Activated CD8-positive, alpha-beta T cell treated with anti-CD3 and anti-CD28 coated beads for 36 hours (primary cell): ENCODE data around the gene CBY1. TPM values are rescaled to one million over a fixed set of nuclear protein-coding genes. Genes with fewer than 3 reads are reported as not detected.

Experiments used
- ATAC-seq: fragments of 200-7000 bp; cut with Tn5 transposase; one replicate; pipeline ENCODE4 v1.10.0; 2021; ENCODE audit warnings: mild to moderate bottlenecking, moderate library complexity
- CTCF ChIA-PET: fragments of 350-600 bp; sonication (Branson Sonifier 250); formaldehyde crosslinking; loops from one replicate; lab custom pipeline; 2021; ENCODE audit warnings: antibody characterized with exemption; lab: Charles Lee
- POLR2A ChIA-PET: fragments of 350-600 bp; sonication (Branson Sonifier 250); formaldehyde crosslinking; loops from one replicate; lab custom pipeline; 2021; ENCODE audit warnings: antibody characterized with exemption; lab: Charles Lee
- DNase-seq: peaks from one replicate; pipeline ENCODE4 v3.0.0-alpha.2; 2020
- H3K27ac Mint-ChIP-seq: one replicate; pipeline ENCODE4 v1.8.0; 2021; ENCODE audit warnings: mild to moderate bottlenecking, mixed read lengths
- H3K27me3 Mint-ChIP-seq: one replicate; pipeline ENCODE4 v1.8.0; 2021; ENCODE audit warnings: mixed read lengths
- H3K36me3 Mint-ChIP-seq: one replicate; pipeline ENCODE4 v1.8.0; 2021; ENCODE audit warnings: low read depth, mixed read lengths
- H3K4me1 Mint-ChIP-seq: one replicate; pipeline ENCODE4 v1.8.0; 2021; ENCODE audit warnings: low read depth, mixed read lengths
- H3K4me3 Mint-ChIP-seq: one replicate; pipeline ENCODE4 v1.8.0; 2021; ENCODE audit warnings: mild to moderate bottlenecking, moderate library complexity, mixed read lengths
- H3K9me3 Mint-ChIP-seq: one replicate; pipeline ENCODE4 v1.8.0; 2021; ENCODE audit warnings: mixed read lengths
- intact Hi-C: fragments of 100-400 bp; cut with micrococcal nuclease; formaldehyde crosslinking; loops from one replicate; pipeline ENCODE4 v1.10.0; 2022
- total RNA-seq, 2 experiments: library from RNA; stranded (reverse); gene quantifications; one replicate each; pipeline ENCODE4 v1.2.3, GENCODE V29; 2021
- TF ChIP-seq, protein P1 (sequence below): fragments of 200-600 bp; IDR thresholded peaks from one replicate; pipeline ENCODE4 v1.8.0; 2022; ENCODE audit warnings: antibody characterized with exemption, mild to moderate bottlenecking

Gene CBY1
- total RNA-seq, 2 experiments from 2014 or later: 15.6 to 15.7 TPM

DNA sequence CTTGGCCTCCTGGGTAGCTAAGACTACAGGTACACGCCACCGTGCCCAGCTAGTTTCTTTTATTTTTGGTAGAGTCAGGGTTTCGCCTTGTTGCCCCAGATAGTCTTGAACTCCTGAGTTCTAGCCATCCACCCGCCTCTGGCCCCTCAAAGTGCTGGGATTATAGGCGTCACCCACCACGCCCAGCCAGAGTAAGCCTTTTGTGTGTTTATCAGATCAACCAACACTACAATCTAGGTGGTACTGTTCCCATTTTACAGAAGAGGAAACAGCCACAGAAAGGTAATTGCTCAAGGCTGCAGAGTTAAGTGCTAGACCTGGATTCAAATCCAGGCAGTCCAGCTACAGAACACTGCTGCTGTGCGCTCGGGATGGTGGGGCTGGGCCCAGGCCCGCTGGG lies 28.5 kb downstream of the CBY1 start:
- intact Hi-C loops: no loop called here
- TF ChIP-seq, protein P1, sequence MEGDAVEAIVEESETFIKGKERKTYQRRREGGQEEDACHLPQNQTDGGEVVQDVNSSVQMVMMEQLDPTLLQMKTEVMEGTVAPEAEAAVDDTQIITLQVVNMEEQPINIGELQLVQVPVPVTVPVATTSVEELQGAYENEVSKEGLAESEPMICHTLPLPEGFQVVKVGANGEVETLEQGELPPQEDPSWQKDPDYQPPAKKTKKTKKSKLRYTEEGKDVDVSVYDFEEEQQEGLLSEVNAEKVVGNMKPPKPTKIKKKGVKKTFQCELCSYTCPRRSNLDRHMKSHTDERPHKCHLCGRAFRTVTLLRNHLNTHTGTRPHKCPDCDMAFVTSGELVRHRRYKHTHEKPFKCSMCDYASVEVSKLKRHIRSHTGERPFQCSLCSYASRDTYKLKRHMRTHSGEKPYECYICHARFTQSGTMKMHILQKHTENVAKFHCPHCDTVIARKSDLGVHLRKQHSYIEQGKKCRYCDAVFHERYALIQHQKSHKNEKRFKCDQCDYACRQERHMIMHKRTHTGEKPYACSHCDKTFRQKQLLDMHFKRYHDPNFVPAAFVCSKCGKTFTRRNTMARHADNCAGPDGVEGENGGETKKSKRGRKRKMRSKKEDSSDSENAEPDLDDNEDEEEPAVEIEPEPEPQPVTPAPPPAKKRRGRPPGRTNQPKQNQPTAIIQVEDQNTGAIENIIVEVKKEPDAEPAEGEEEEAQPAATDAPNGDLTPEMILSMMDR: no peak
- no peak for DNase-seq
- POLR2A ChIA-PET: interaction anchor here (1.2 kb wide), 1 partner anchor 11 kb away, joined by 4 read pairs; no protein-coding TSS in a partner anchor
- peaks cover 26% of the 10 kb centered on the region for H3K4me1 Mint-ChIP-seq
- CTCF ChIA-PET: no interaction called here
- H3K36me3 Mint-ChIP-seq: peaks cover 57% of the 10 kb centered on the region
- H3K4me3 Mint-ChIP-seq: no peak overlapping the region
- peak overlapping the region; percentile 46 for H3K27ac Mint-ChIP-seq
- no peak for ATAC-seq
- no peaks in the 10 kb centered on the region for H3K9me3 Mint-ChIP-seq
- no peaks in the 10 kb centered on the region for H3K27me3 Mint-ChIP-seq

DNA sequence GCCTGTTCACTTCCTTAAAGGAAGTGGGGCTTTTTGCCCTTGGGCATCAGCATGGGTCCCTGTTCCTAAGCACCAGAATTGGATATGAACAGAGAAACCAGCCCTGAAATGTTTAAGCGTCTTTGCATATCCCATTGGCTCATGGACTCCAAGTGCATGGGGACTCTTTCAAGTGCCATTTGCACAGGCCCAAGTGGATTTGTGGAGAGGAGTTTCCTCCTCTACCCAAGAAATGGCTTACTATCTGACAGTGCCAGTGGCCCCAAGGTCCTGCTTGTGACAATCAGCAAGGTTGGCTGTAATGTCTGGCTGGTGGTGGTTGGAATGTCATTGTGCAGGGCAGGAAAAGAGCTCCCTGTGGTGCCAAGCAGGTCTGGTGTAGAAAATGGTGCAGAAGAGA lies 29.3 kb downstream of the CBY1 start:
- no peaks in the 10 kb centered on the region for H3K27me3 Mint-ChIP-seq

DNA sequence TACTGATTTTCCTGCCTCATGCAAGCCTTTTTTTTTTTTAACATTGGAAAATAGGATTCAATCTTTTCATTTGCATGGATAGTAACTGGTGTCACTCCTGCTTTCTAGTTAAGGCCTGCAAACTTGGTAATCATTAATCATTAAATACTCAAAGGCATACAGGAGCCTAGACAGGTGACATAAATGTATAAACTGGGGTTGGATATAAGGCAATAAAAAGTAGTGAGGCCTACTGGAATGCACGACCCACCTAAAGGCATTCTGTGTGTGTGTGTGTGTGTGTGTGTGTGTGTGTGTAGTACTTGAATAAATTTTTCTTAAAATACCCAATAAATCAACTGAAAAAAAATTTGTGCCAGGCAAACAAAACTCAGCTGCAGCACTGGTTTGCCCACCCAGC lies 33.2 kb downstream of the CBY1 start:
- ChIA-PET POLR2A (interaction anchor here (0.6 to 1.5 kb wide), 3 partner anchors 9 to 17 kb away, joined by 3 read pairs; no protein-coding TSS in a partner anchor), CTCF (interaction anchor here (2.0 kb wide), 1 partner anchor 8 kb away, joined by 6 read pairs; the partner anchor contains the start of gene TOMM22)
- Mint-ChIP-seq H3K4me1 (peaks cover 13% of the 10 kb centered on the region), H3K9me3 (no peaks in the 10 kb centered on the region), H3K27ac (no peak overlapping the region), H3K36me3 (peaks cover 53% of the 10 kb centered on the region), H3K27me3 (no peaks in the 10 kb centered on the region), H3K4me3 (no peak overlapping the region)
- DNase-seq: no peak
- intact Hi-C loops: no loop called here
- ATAC-seq: no peak
- TF ChIP-seq, protein P1: no peak

More for the DNA sequence above, 29.3 kb downstream of the CBY1 start:
- no peaks in the 10 kb centered on the region for H3K9me3 Mint-ChIP-seq
- no peak for ATAC-seq
- H3K27ac Mint-ChIP-seq: no peak overlapping the region
- TF ChIP-seq, protein P1: no peak
- peaks cover 58% of the 10 kb centered on the region for H3K36me3 Mint-ChIP-seq
- DNase-seq: no peak
- POLR2A ChIA-PET: interaction anchor here (0.5 to 2.3 kb wide), 6 partner anchors 11 to 73 kb away, joined by 3 to 7 read pairs (median 3); no protein-coding TSS in a partner anchor
- CTCF ChIA-PET: no interaction called here
- H3K4me3 Mint-ChIP-seq: no peak overlapping the region
- H3K4me1 Mint-ChIP-seq: peaks cover 24% of the 10 kb centered on the region
- intact Hi-C loops: no loop called here

DNA sequence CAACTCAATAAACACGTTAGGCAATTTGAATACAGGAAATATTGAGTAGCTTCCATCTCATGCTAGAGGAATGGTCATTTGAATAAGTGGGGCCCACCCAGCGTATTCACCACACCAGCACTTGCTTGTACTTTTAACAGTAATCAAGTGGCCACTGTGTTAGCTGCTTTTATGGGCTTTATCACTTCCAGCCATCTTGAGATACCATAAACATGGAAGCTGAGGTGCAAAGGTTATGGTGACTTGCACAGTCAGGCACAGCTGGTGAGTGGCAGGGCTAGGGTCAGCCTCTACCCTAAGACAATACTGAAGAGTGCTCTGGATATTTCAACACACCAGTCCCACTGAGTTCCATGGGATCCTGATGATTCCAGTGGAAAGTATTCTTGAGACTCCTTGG lies 37.6 kb downstream of the CBY1 start:
- Mint-ChIP-seq H3K4me3 (no peak overlapping the region), H3K27me3 (no peaks in the 10 kb centered on the region), H3K4me1 (peaks cover 48% of the 10 kb centered on the region), H3K36me3 (peaks cover 65% of the 10 kb centered on the region), H3K27ac (no peak overlapping the region), H3K9me3 (no peaks in the 10 kb centered on the region)
- CTCF ChIA-PET: no interaction called here
- ATAC-seq: no peak
- no peak for DNase-seq
- POLR2A ChIA-PET: interaction anchor here (1.5 kb wide), 1 partner anchor 12 kb away, joined by 10 read pairs; the partner anchor contains the start of gene TOMM22
- TF ChIP-seq, protein P1: no peak
- intact Hi-C loops: no loop called here

DNA sequence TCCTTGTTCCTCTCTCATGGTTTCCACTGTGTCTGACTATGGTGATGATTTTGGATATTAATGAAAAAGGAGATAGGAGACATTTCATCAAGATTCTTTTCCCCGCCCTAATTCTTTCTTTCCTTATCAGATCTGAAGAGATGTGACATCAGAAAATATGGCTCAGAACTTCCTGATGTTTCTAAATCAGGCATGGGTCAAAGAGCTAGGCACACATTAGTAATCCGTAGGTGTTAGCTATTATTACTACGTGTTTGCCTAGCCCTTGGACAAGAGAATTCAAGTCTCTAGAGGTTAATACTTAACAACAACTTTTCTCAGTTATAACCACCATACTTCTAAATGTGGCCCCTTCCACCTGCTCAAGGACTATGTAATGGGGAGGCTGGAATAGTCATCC lies 38.5 kb downstream of the CBY1 start:
- POLR2A ChIA-PET: interaction anchor here (6.3 kb wide), 1 partner anchor 12 kb away, joined by 62 read pairs; the partner anchor contains the start of gene TOMM22
- Mint-ChIP-seq H3K27ac (peak overlapping the region; percentile 60), H3K4me1 (peaks cover 49% of the 10 kb centered on the region), H3K27me3 (no peaks in the 10 kb centered on the region), H3K36me3 (peaks cover 69% of the 10 kb centered on the region), H3K9me3 (no peaks in the 10 kb centered on the region), H3K4me3 (no peak overlapping the region)
- no peak for DNase-seq
- TF ChIP-seq, protein P1: no peak
- ATAC-seq: no peak
- CTCF ChIA-PET: interaction anchor here (1.4 to 1.5 kb wide), 2 partner anchors 13 to 30 kb away, joined by 3 to 5 read pairs; partner anchors contain the start of gene TOMM22
- intact Hi-C loops: no loop called here
